Endothelial cell of umbilical vein (primary cell): Measurements from ENCODE around the gene PCSK6. TPM values are rescaled to one million over a fixed set of nuclear protein-coding genes. Genes with fewer than 3 reads are reported as not detected.

Source experiments
- BruUV-seq: library from RNA; stranded (reverse); fragments of 400-500 nt; replicated peaks from 2 replicates; lab custom pipeline; 2021; lab: Mats Ljungman, UMichigan
- CTCF ChIA-PET: fragments of 300-600, 350-600 bp; sonication (Branson Sonifier 250); formaldehyde crosslinking; loops from one replicate; lab custom pipeline; 2021; ENCODE audit warnings: antibody characterized with exemption, inconsistent platforms; lab: Charles Lee
- POLR2A ChIA-PET: fragments of 300-600, 350-600 bp; sonication (Branson Sonifier 250); formaldehyde crosslinking; loops from one replicate; lab custom pipeline; 2021; ENCODE audit warnings: antibody characterized with exemption, inconsistent platforms; lab: Charles Lee
- DNase-seq: peaks from one replicate; pipeline ENCODE4 v3.0.0-alpha.2; 2011; ENCODE audit warnings: low read depth, low spot score
- FAIRE-seq: peaks from 2 replicates; lab custom pipeline; 2011; peaks lifted over from hg19 to GRCh38; lab: Jason Lieb, UNC
- H2AFZ ChIP-seq: 2 replicates; pipeline ENCODE4 v1.6.0; 2012; ENCODE audit warnings: low read depth, low read length, control low read depth, inconsistent platforms
- H3K27ac ChIP-seq: 2 replicates; pipeline ENCODE4 v1.5.1; 2011; ENCODE audit warnings: low read depth, mild to moderate bottlenecking, control low read depth, low read length, moderate library complexity; ENCODE audit not compliant: insufficient read depth
- H3K27me3 ChIP-seq, 2 experiments: 2 replicates each; pipeline versions ENCODE4 v1.6.0 to v1.6.1; 2011; ENCODE audit warnings: low read length in 2 of 2, mixed read lengths in 1 of 2; ENCODE audit not compliant: control insufficient read depth in 2 of 2, insufficient read depth in 2 of 2
- H3K36me3 ChIP-seq, 2 experiments: 2 replicates in 1 of 2; 3 replicates in 1 of 2; pipeline ENCODE4 v1.5.1; 2011; ENCODE audit warnings: low read length in 2 of 2, mild to moderate bottlenecking in 1 of 2, moderate library complexity in 1 of 2; ENCODE audit not compliant: control insufficient read depth in 2 of 2, insufficient read depth in 2 of 2; ENCODE audit errors: extremely low read depth in 1 of 2
- H3K4me1 ChIP-seq: 3 replicates; pipeline ENCODE4 v1.5.1; 2011; ENCODE audit warnings: mild to moderate bottlenecking, low read length; ENCODE audit not compliant: control insufficient read depth, insufficient read depth; ENCODE audit errors: extremely low read depth
- H3K4me2 ChIP-seq: 2 replicates; pipeline ENCODE4 v1.6.1; 2011; ENCODE audit warnings: low read length, control low read depth, mixed read lengths; ENCODE audit not compliant: insufficient read depth
- H3K4me3 ChIP-seq, 3 experiments: fragments of 200-600 bp in 1 of 3; sonication (generic), shearing (Covaris generic) in 1 of 3; replicated peaks in 1 of 3; 2 replicates each; pipeline ENCODE4 v1.5.1; 2011 to 2016; ENCODE audit warnings: control low read depth in 3 of 3, low read length in 3 of 3, mild to moderate bottlenecking in 2 of 3, inconsistent platforms in 1 of 3, low read depth in 1 of 3, moderate library complexity in 1 of 3; ENCODE audit not compliant: insufficient read depth in 1 of 3
- H3K79me2 ChIP-seq: 2 replicates; pipeline ENCODE4 v1.6.0; 2012; ENCODE audit warnings: low read length, inconsistent platforms; ENCODE audit not compliant: control insufficient read depth, insufficient read depth
- H3K9ac ChIP-seq: replicated peaks from 2 replicates; pipeline ENCODE3; 2011; ENCODE audit warnings: low read length, control low read depth; ENCODE audit not compliant: insufficient read depth; ENCODE audit errors: extremely low read depth
- H3K9me1 ChIP-seq: replicated peaks from 3 replicates; pipeline ENCODE4 v1.6.0; 2011; ENCODE audit warnings: mild to moderate bottlenecking, low read length; ENCODE audit not compliant: control insufficient read depth, insufficient read depth; ENCODE audit errors: extremely low read depth
- H3K9me3 ChIP-seq: replicated peaks from 2 replicates; pipeline ENCODE4 v1.5.1; 2012; ENCODE audit warnings: low read length, inconsistent platforms; ENCODE audit not compliant: control insufficient read depth, insufficient read depth
- H4K20me1 ChIP-seq: replicated peaks from 2 replicates; pipeline ENCODE3; 2011; ENCODE audit warnings: mild to moderate bottlenecking, low read length; ENCODE audit not compliant: control insufficient read depth, insufficient read depth; ENCODE audit errors: extremely low read depth
- CTCF ChIP-seq, 2 donors: IDR thresholded peaks; 1 replicate in 1 of 2; 2 replicates in 1 of 2; pipeline ENCODE4 v1.5.1; 2011; ENCODE audit warnings: low read length in 2 of 2, mild to moderate bottlenecking in 2 of 2, moderate library complexity in 2 of 2, control low read depth in 1 of 2, inconsistent platforms in 1 of 2, low read depth in 1 of 2; ENCODE audit not compliant: insufficient read depth in 1 of 2; ENCODE audit errors: extremely low read depth in 1 of 2
- EZH2 ChIP-seq: IDR thresholded peaks from 2 replicates; pipeline ENCODE4 v1.6.1; 2012; ENCODE audit warnings: borderline replicate concordance, low read depth, mild to moderate bottlenecking, moderate library complexity, low read length, inconsistent platforms; ENCODE audit not compliant: severe bottlenecking
- FOS ChIP-seq: IDR thresholded peaks from 2 replicates; pipeline ENCODE4 v1.6.1; 2011; ENCODE audit warnings: mild to moderate bottlenecking, low read length, moderate library complexity, borderline replicate concordance; ENCODE audit not compliant: insufficient read depth
- GATA2 ChIP-seq: IDR thresholded peaks from 2 replicates; pipeline ENCODE4 v1.7.0; 2011; ENCODE audit warnings: low read depth, mild to moderate bottlenecking, moderate library complexity, mixed read lengths, low read length; ENCODE audit not compliant: insufficient read length, insufficient read depth
- JUN ChIP-seq: IDR thresholded peaks from 2 replicates; pipeline ENCODE4 v1.6.1; 2011; ENCODE audit warnings: borderline replicate concordance, low read depth; ENCODE audit not compliant: insufficient read length, insufficient read depth
- MAX ChIP-seq: IDR thresholded peaks from 2 replicates; pipeline ENCODE4 v1.6.1; 2011; ENCODE audit not compliant: insufficient read depth, insufficient read length
- MYC ChIP-seq: IDR thresholded peaks from one replicate; pipeline ENCODE4 v1.6.1; 2011; ENCODE audit warnings: mild to moderate bottlenecking, low read depth, low read length
- POLR2A ChIP-seq: IDR thresholded peaks from 2 replicates; pipeline ENCODE4 v1.6.1; 2012; ENCODE audit warnings: low read depth, mild to moderate bottlenecking, control low read depth, low read length
- POLR2AphosphoS5 ChIP-seq: IDR thresholded peaks from 2 replicates; pipeline ENCODE4 v1.6.1; 2012; ENCODE audit warnings: low read depth, mild to moderate bottlenecking, control low read depth, low read length, moderate library complexity; ENCODE audit not compliant: insufficient read depth
- dilution Hi-C: fragments of 300-500 bp; cut with MboI; formaldehyde crosslinking; loops from one replicate; pipeline ENCODE4 v1.15.0; 2019; ENCODE audit warnings: low sequenced_read_pairs; ENCODE audit not compliant: extremely low pct_ligation_motif_present
- intact Hi-C: fragments of 100-400 bp; cut with micrococcal nuclease; formaldehyde crosslinking; loops from one replicate; pipeline ENCODE4 v1.10.0; 2022
- polyA plus RNA-seq, 4 experiments: library from polyadenylated mRNA; depleted of rRNA in 3 of 4; stranded (reverse) in 3 of 4; unstranded in 1 of 4; fragments of >200 nt; gene quantifications; 2 replicates each; pipeline versions ENCODE4 v1.2.1 to v1.2.3, GENCODE V29; 2011 to 2012; ENCODE audit warnings: missing spikeins in 1 of 4
- total RNA-seq: library from RNA; stranded (reverse); gene quantifications from 2 replicates; pipeline ENCODE4 v1.2.3, GENCODE V29; 2021

The PCSK6 gene
- total and polyA plus RNA-seq, 2 donors (not counting 3 experiments of a cell fraction or from before 2014, with no cell fraction given), result 0.18 to 0.69 TPM

GRCh38 chr15:101372960-101373525, 116.5 kb downstream of the PCSK6 start:
- no TSS peak for BruUV-seq
- H3K27ac ChIP-seq, result no peak overlapping the region
- H3K27me3 ChIP-seq, result peaks cover 0 to 2% of the 10 kb centered on the region in 2 experiments
- no peaks in the 10 kb centered on the region for H3K79me2 ChIP-seq
- no peak for TF ChIP-seq POLR2A
- TF ChIP-seq POLR2AphosphoS5, result no peak
- TF ChIP-seq GATA2, result no peak
- TF ChIP-seq FOS, result no peak
- no peak for TF ChIP-seq JUN
- no peak for TF ChIP-seq CTCF (IDR thresholded peaks at IDR 0.05; ENCODE audit: extremely low read depth in 1 of 2, insufficient read depth in 1 of 2, low read depth in 1 of 2, low read length in 2 of 2)
- no peak for TF ChIP-seq MAX
- no peak for TF ChIP-seq MYC
- no peak for TF ChIP-seq EZH2
- FAIRE-seq (no peak), DNase-seq (no peak)
- ChIA-PET POLR2A (no interaction called here), CTCF (no interaction called here)
- no peak overlapping the region for H3K4me3 ChIP-seq
- intact Hi-C loops, result no loop called here
- no peaks in the 10 kb centered on the region for H3K36me3 ChIP-seq
- no peak overlapping the region for H2AFZ ChIP-seq
- no peaks in the 10 kb centered on the region for H4K20me1 ChIP-seq
- no peaks in the 10 kb centered on the region for H3K9me3 ChIP-seq
- no peak overlapping the region for H3K9ac ChIP-seq
- dilution Hi-C loops, result no loop called here
- no peaks in the 10 kb centered on the region for H3K9me1 ChIP-seq
- no peak overlapping the region for H3K4me2 ChIP-seq
- no peaks in the 10 kb centered on the region for H3K4me1 ChIP-seq
